DND-41 (cell line): ENCODE measurements around the gene GPNMB.

Source experiments
- ATAC-seq: fragments of 200-7000 bp; cut with Tn5 transposase; 3 replicates; pipeline ENCODE4 v1.9.1; 2021; ENCODE audit warnings: low read depth; ENCODE audit not compliant: insufficient read depth
- DNase-seq: peaks from one replicate; pipeline ENCODE4 v3.0.0-alpha.2; 2020
- H2AFZ ChIP-seq: 2 replicates; pipeline ENCODE4 v1.6.0; 2012; ENCODE audit warnings: low read depth, low read length
- H3K27ac ChIP-seq: 2 replicates; pipeline ENCODE4 v1.5.1; 2012; ENCODE audit warnings: low read length, inconsistent platforms
- H3K27me3 ChIP-seq: fragments of 200-600 bp; sonication (generic); 2 replicates; pipeline ENCODE4 v1.6.0; 2012; ENCODE audit warnings: low read length, mild to moderate bottlenecking, inconsistent platforms; ENCODE audit not compliant: insufficient read depth, poor library complexity
- H3K36me3 ChIP-seq: 2 replicates; pipeline ENCODE4 v1.5.1; 2012; ENCODE audit warnings: low read length, inconsistent platforms; ENCODE audit not compliant: insufficient read depth
- H3K4me1 ChIP-seq: 2 replicates; pipeline ENCODE4 v1.5.1; 2012; ENCODE audit warnings: mild to moderate bottlenecking, low read length; ENCODE audit not compliant: insufficient read depth
- H3K4me2 ChIP-seq: 2 replicates; pipeline ENCODE4 v1.6.0; 2012; ENCODE audit warnings: mild to moderate bottlenecking, moderate library complexity, low read length, inconsistent platforms; ENCODE audit not compliant: insufficient read depth
- H3K4me3 ChIP-seq, 2 experiments: fragments of 200-600 bp in 1 of 2; shearing (Covaris generic) in 1 of 2; 2 replicates each; pipeline ENCODE4 v1.5.1; 2012 to 2016; ENCODE audit warnings: inconsistent platforms in 2 of 2, low read length in 2 of 2, mild to moderate bottlenecking in 2 of 2, low read depth in 1 of 2, moderate library complexity in 1 of 2
- H3K79me2 ChIP-seq: 2 replicates; pipeline ENCODE4 v1.6.0; 2012; ENCODE audit warnings: low read length, inconsistent platforms; ENCODE audit not compliant: insufficient read depth
- H3K9ac ChIP-seq: 2 replicates; pipeline ENCODE4 v1.6.0; 2012; ENCODE audit warnings: low read depth, mild to moderate bottlenecking, inconsistent platforms, low read length, moderate library complexity
- H3K9me3 ChIP-seq: 2 replicates; pipeline ENCODE4 v1.5.1; 2012; ENCODE audit warnings: low read length, moderate library complexity, mild to moderate bottlenecking, inconsistent platforms; ENCODE audit not compliant: insufficient read depth, severe bottlenecking
- H4K20me1 ChIP-seq: 2 replicates; pipeline ENCODE4 v1.6.0; 2012; ENCODE audit warnings: low read length; ENCODE audit not compliant: insufficient read depth
- EZH2 ChIP-seq: IDR thresholded peaks from 3 replicates; pipeline ENCODE4 v1.6.1; 2012; ENCODE audit warnings: borderline replicate concordance, low read depth, mild to moderate bottlenecking, moderate library complexity, low read length, inconsistent platforms; ENCODE audit not compliant: severe bottlenecking
- TF ChIP-seq, protein P1 (sequence below): IDR thresholded peaks from 2 replicates; pipeline ENCODE4 v1.5.1; 2012; ENCODE audit warnings: borderline replicate concordance, low read length, moderate library complexity, mild to moderate bottlenecking; ENCODE audit not compliant: poor library complexity, severe bottlenecking; ENCODE audit errors: extremely low read depth

Gene GPNMB

DNA sequence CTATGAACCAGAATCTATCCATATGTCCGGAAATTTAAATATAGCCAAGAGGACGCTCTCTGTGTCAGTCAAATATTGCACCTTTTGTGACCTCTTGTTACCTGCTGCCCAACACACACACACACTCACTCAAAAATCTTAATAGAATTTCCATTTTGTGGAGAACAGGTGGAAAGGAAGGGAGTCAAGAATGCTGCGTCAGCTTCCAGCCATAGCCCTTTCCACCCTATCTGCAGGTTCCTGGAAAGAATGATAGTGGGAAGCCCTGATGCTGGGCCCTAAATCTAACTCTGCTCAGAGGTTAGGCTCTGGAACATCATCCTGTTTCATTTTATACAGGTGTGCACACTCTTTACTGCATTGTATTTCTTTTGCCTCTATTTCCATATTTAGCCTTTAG, 9.6 kb upstream of the GPNMB start:
- DNase-seq = no peak
- Histone ChIP-seq H3K4me1 (no peaks in the 10 kb centered on the region), H3K9ac (no peak overlapping the region), H3K27ac (no peak overlapping the region), H2AFZ (no peak overlapping the region), H3K4me2 (no peak overlapping the region), H3K36me3 (no peaks in the 10 kb centered on the region), H3K4me3 (no peak overlapping the region), H3K79me2 (no peaks in the 10 kb centered on the region), H3K27me3 (peaks cover 13% of the 10 kb centered on the region), H4K20me1 (no peaks in the 10 kb centered on the region), H3K9me3 (no peaks in the 10 kb centered on the region)
- ATAC-seq = no peak
- no peak for TF ChIP-seq EZH2
- TF ChIP-seq, protein P1, sequence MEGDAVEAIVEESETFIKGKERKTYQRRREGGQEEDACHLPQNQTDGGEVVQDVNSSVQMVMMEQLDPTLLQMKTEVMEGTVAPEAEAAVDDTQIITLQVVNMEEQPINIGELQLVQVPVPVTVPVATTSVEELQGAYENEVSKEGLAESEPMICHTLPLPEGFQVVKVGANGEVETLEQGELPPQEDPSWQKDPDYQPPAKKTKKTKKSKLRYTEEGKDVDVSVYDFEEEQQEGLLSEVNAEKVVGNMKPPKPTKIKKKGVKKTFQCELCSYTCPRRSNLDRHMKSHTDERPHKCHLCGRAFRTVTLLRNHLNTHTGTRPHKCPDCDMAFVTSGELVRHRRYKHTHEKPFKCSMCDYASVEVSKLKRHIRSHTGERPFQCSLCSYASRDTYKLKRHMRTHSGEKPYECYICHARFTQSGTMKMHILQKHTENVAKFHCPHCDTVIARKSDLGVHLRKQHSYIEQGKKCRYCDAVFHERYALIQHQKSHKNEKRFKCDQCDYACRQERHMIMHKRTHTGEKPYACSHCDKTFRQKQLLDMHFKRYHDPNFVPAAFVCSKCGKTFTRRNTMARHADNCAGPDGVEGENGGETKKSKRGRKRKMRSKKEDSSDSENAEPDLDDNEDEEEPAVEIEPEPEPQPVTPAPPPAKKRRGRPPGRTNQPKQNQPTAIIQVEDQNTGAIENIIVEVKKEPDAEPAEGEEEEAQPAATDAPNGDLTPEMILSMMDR = no peak

DNA sequence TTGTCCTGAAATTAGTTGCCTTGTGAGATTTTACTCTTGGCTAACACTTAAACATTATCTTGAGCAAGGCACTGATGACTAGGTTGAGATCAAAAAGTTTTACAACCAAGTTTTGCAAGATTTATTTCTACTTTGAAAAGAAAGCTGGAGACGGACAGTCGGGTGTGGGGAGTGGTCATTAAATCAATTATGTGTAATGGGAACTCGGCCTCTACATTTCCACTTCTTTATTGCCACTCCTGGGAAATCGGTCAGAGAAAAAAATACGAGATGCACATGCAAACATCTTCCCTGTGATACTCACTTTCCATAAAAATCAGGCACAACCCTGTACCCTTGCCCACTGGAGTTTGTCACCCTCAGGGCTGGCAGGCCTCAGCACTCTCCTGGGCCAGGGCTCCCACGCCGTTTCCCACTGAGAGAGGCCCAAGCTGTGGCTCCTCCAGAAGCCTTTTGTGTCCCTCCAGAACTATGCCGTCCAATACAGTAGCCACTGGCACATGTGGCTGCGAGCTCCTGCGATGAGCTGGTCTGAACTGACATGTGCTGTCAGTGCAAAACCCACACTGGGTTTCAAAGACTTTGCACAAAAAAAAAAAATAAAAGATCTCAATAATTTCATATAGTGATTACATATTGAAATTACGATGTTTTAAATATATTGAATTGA, 7.5 kb upstream of the GPNMB start:
- no peaks in the 10 kb centered on the region for H4K20me1 ChIP-seq
- H3K27me3 ChIP-seq = peaks cover 13% of the 10 kb centered on the region
- no peaks in the 10 kb centered on the region for H3K4me1 ChIP-seq
- H3K9me3 ChIP-seq = no peaks in the 10 kb centered on the region
- H3K4me2 ChIP-seq = no peak overlapping the region
- TF ChIP-seq, protein P1 = no peak
- H3K9ac ChIP-seq = no peak overlapping the region
- H3K36me3 ChIP-seq = no peaks in the 10 kb centered on the region
- H3K4me3 ChIP-seq = no peak overlapping the region
- no peak overlapping the region for H2AFZ ChIP-seq
- no peaks in the 10 kb centered on the region for H3K79me2 ChIP-seq
- H3K27ac ChIP-seq = no peak overlapping the region
- ATAC-seq (no peak), DNase-seq (no peak)

DNA sequence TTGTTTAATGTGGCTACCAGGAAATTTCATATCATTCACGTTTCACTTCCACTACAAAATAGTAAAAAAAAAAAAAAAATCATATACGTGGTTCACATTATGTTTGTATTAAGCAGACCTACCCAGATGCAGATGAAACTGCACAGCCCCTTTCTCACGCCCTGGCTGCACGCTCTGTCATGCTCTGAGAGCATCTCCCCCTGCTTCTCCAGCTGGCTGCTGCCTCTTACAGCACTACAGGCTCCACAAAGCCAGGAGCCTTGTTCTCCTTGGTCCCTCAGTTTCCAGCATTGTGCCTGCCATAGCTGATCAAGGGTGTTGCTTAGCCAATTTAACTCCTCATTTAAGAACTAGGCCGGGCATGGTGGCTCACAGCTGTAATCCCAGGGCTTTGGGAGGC, 6.9 kb upstream of the GPNMB start:
- no peaks in the 10 kb centered on the region for H3K9me3 ChIP-seq
- H3K27ac ChIP-seq = no peak overlapping the region
- no peaks in the 10 kb centered on the region for H3K4me1 ChIP-seq
- H3K27me3 ChIP-seq = peaks cover 13% of the 10 kb centered on the region
- ATAC-seq (no peak), DNase-seq (no peak)
- H2AFZ ChIP-seq = no peak overlapping the region
- no peak overlapping the region for H3K4me3 ChIP-seq
- H3K9ac ChIP-seq = no peak overlapping the region
- TF ChIP-seq EZH2 = no peak
- TF ChIP-seq, protein P1 = no peak
- H4K20me1 ChIP-seq = no peaks in the 10 kb centered on the region
- H3K79me2 ChIP-seq = no peaks in the 10 kb centered on the region
- H3K36me3 ChIP-seq = no peaks in the 10 kb centered on the region
- no peak overlapping the region for H3K4me2 ChIP-seq

DNA sequence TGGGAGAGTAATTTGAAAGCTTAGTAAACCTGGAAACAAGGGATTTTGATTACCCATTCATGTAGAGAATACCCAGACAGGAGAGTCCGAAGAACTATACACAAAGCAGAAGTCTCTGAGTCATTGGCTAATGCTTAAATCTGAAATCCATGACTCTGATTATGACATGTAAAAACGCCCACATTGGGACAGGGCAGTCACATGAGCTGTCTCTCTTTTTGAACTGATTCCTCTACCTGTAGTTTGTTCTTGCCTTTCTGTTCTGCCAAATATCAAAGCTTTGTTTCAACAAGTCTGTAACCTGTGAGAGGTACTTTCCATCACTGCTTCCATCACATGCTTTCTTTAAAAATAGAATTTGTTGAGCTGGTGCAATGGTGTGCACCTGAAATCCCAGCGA, 4.3 kb upstream of the GPNMB start:
- DNase-seq (no peak), ATAC-seq (no peak)
- no peak overlapping the region for H3K4me2 ChIP-seq

More for the DNA sequence above, 4.3 kb upstream of the GPNMB start:
- H3K79me2 ChIP-seq = no peaks in the 10 kb centered on the region
- H3K27ac ChIP-seq = no peak overlapping the region
- H3K4me1 ChIP-seq = no peaks in the 10 kb centered on the region
- no peak overlapping the region for H2AFZ ChIP-seq
- H4K20me1 ChIP-seq = no peaks in the 10 kb centered on the region
- H3K9me3 ChIP-seq = no peaks in the 10 kb centered on the region
- no peak overlapping the region for H3K4me3 ChIP-seq
- H3K27me3 ChIP-seq = peaks cover 13% of the 10 kb centered on the region
- H3K9ac ChIP-seq = no peak overlapping the region
- TF ChIP-seq EZH2 = no peak
- TF ChIP-seq, protein P1 = no peak
- no peaks in the 10 kb centered on the region for H3K36me3 ChIP-seq
